HG03460 (cell line): Measurements from ENCODE around the gene MBTD1.
"Not testable (repeated sequence)": the region's sequence is repeated elsewhere in the genome, so short reads cannot be mapped to it uniquely, and the experiment has no call there.

ENCODE experiments used
- ATAC-seq: cut with Tn5 transposase; IDR thresholded peaks from one replicate; pipeline ENCODE4 v1.9.1; 2021; ENCODE audit not compliant: unreplicated experiment

The MBTD1 gene

GRCh38 chr17:51259564-51260236 is at the start of gene MBTD1:
Gene MBTD1 (minus strand): TSS chr17:51260049. CDS start chr17:51225161, 34,888 bp downstream.
- peak; percentile 80 for ATAC-seq

GRCh38 chr17:51305182-51305581 is 45.3 kb upstream of the MBTD1 start:
- ATAC-seq, result no peak

GRCh38 chr17:51299859-51300258 is 40.0 kb upstream of the MBTD1 start:
- ATAC-seq, result no peak

GRCh38 chr17:51298508-51299371 is 38.9 kb upstream of the MBTD1 start:
- no peak for ATAC-seq

GRCh38 chr17:51294338-51294737 is 34.5 kb upstream of the MBTD1 start:
- not testable (repeated sequence) for ATAC-seq

GRCh38 chr17:51289696-51290111 is 29.9 kb upstream of the MBTD1 start:
- ATAC-seq, result no peak

- no peak for ATAC-seq
Measured at GRCh38 chr17:51287412-51287811, 27.6 kb upstream of the MBTD1 start.

- no peak for ATAC-seq
Measured at GRCh38 chr17:51279183-51279582, 19.3 kb upstream of the MBTD1 start.

GRCh38 chr17:51275381-51275780 is 15.5 kb upstream of the MBTD1 start:
- no peak for ATAC-seq

GRCh38 chr17:51272812-51273211 is 13.0 kb upstream of the MBTD1 start:
- ATAC-seq, result no peak

- no peak for ATAC-seq
Measured at GRCh38 chr17:51270636-51271035, 10.8 kb upstream of the MBTD1 start.

- no peak for ATAC-seq
Measured at GRCh38 chr17:51269991-51270390, 10.1 kb upstream of the MBTD1 start.

- not testable (repeated sequence) for ATAC-seq
Measured at GRCh38 chr17:51264466-51264865, 4.6 kb upstream of the MBTD1 start.

GRCh38 chr17:51263006-51263405 is 3.2 kb upstream of the MBTD1 start:
- ATAC-seq, result no peak

- ATAC-seq, result no peak
Measured at GRCh38 chr17:51261024-51261963, 1.4 kb upstream of the MBTD1 start.

- peak; percentile 69 for ATAC-seq
Measured at GRCh38 chr17:51260237-51261023, 581 bp upstream of the MBTD1 start, which contains the start of gene UTP18. Gene UTP18 (plus strand): TSS chr17:51260546. CDS start chr17:51260585, 39 bp downstream.

- ATAC-seq, result no peak
Measured at GRCh38 chr17:51258756-51259563, 889 bp downstream of the MBTD1 start.

GRCh38 chr17:51257150-51258081 is 2.4 kb downstream of the MBTD1 start:
- no peak for ATAC-seq
